Measurements from ENCODE around the gene CAPN5.

DNA sequence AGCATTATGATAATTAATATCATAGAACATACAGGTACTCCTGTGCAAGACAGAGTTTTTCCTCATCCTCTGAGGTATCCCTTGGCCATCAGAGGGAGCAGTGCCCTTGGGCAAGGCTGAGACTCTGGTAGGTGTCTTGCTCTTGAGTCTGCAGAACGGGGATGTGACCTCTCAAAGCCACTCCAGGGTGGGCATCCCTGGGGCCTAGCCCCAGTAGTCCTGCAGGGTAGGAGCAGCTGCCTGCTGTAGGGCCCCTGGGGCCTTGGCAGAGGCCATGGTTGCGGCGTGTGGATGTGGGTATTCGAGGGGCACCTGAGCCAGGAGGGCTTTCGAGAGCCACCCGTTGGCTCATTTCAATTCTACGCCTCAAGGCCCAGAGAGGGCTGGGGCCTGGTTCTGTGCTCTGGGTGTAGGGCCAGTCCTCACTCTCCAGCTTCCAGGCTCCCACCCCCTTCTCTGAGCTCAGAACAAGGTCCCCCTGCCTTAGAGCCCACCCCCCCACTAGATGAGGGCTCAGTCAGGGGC is 28.1 kb downstream of the CAPN5 start:
- TF ChIP-seq POLR2A (IDR thresholded peaks at IDR 0.05) (no peak), CTCF (IDR thresholded peaks at IDR 0.05) (no peak)
